Measurements from ENCODE around the gene ADAMTS18.

- no peak for TF ChIP-seq CTCF (IDR thresholded peaks at IDR 0.05)
- no peak for TF ChIP-seq POLR2A (IDR thresholded peaks at IDR 0.05)
These were observed 132.2 kb downstream of the ADAMTS18 start for GRCh38 chr16:77302674-77303073.
